Measurements from ENCODE around the gene TMCO2. TPM values are rescaled to one million over a fixed set of nuclear protein-coding genes. Genes with fewer than 3 reads are reported as not detected.

The TMCO2 gene
- total RNA-seq, 2 donors from 2014 or later, result not detected

GRCh38 chr1:40232444-40232843 lies 15.3 kb upstream of the TMCO2 start:
- TF ChIP-seq CTCF (conservative IDR thresholded peaks at IDR 0.05), result no peak

GRCh38 chr1:40239626-40240025 lies 8.1 kb upstream of the TMCO2 start:
- H3K36me3 ChIP-seq (ENCODE audit: control insufficient read depth, insufficient read depth, low read length), result peaks cover 52% of the 10 kb centered on the region
- H3K27me3 Mint-ChIP-seq (ENCODE audit: insufficient read depth), result no peaks in the 10 kb centered on the region
- no peaks in the 10 kb centered on the region for H3K9me3 Mint-ChIP-seq
- no peak overlapping the region for H3K4me3 Mint-ChIP-seq
- H3K9ac ChIP-seq (ENCODE audit: extremely low read depth, low read length, poor library complexity, severe bottlenecking), result no peak overlapping the region
- no peaks in the 10 kb centered on the region for H3K4me1 Mint-ChIP-seq
- no peaks in the 10 kb centered on the region for H3K9me3 ChIP-seq (ENCODE audit: control insufficient read depth, low read length)
- H3K4me1 ChIP-seq (ENCODE audit: control insufficient read depth, insufficient read depth, low read length), result no peaks in the 10 kb centered on the region
- 100% methylated on average over 1 of the region's 1 CpG; no CpG with 5 or more reads in 1 of the 2 experiments for WGBS, 2 experiments (ENCODE audit: insufficient coverage in 1 of 2, insufficient read length in 1 of 2)
- no peak for TF ChIP-seq CTCF (conservative IDR thresholded peaks at IDR 0.05)
- H3K27me3 ChIP-seq (ENCODE audit: control insufficient read depth, insufficient read depth, low read length, poor library complexity, severe bottlenecking), result no peaks in the 10 kb centered on the region
- no peak overlapping the region for H3K4me3 ChIP-seq (ENCODE audit: low read length)
- H3K27ac ChIP-seq (ENCODE audit: low read depth, low read length), result no peak overlapping the region
- DNase-seq, result no peak
- H3K27ac Mint-ChIP-seq, result no peak overlapping the region
- peaks cover 41% of the 10 kb centered on the region for H3K36me3 Mint-ChIP-seq (ENCODE audit: low read depth)

More at GRCh38 chr1:40232444-40232843, 15.3 kb upstream of the TMCO2 start:
- Histone ChIP-seq H3K4me3 (ENCODE audit: low read length) (no peak overlapping the region), H3K36me3 (ENCODE audit: control insufficient read depth, insufficient read depth, low read length) (peaks cover 60% of the 10 kb centered on the region), H3K9ac (ENCODE audit: extremely low read depth, low read length, poor library complexity, severe bottlenecking) (no peak overlapping the region), H3K27me3 (ENCODE audit: control insufficient read depth, insufficient read depth, low read length, poor library complexity, severe bottlenecking) (no peaks in the 10 kb centered on the region), H3K9me3 (ENCODE audit: control insufficient read depth, low read length) (no peaks in the 10 kb centered on the region), H3K27ac (ENCODE audit: low read depth, low read length) (no peak overlapping the region), H3K4me1 (ENCODE audit: control insufficient read depth, insufficient read depth, low read length) (no peaks in the 10 kb centered on the region)
- Mint-ChIP-seq H3K4me1 (no peaks in the 10 kb centered on the region), H3K36me3 (ENCODE audit: low read depth) (peaks cover 61% of the 10 kb centered on the region), H3K27ac (no peak overlapping the region), H3K4me3 (no peak overlapping the region), H3K9me3 (no peaks in the 10 kb centered on the region), H3K27me3 (ENCODE audit: insufficient read depth) (no peaks in the 10 kb centered on the region)
- DNase-seq, result no peak
- 94 to 98% methylated on average over 3 to 4 of the region's 4 CpGs for WGBS, 2 experiments (ENCODE audit: insufficient coverage in 1 of 2, insufficient read length in 1 of 2)

GRCh38 chr1:40240390-40240789 lies 7.3 kb upstream of the TMCO2 start:
- H3K9ac ChIP-seq (ENCODE audit: extremely low read depth, low read length, poor library complexity, severe bottlenecking), result no peak overlapping the region
- TF ChIP-seq CTCF (conservative IDR thresholded peaks at IDR 0.05), result no peak
- no peak overlapping the region for H3K27ac Mint-ChIP-seq
- no peak for DNase-seq
- WGBS, 2 experiments (ENCODE audit: insufficient coverage in 1 of 2, insufficient read length in 1 of 2), result 89 to 97% methylated on average over 2 of the region's 2 CpGs
- H3K4me1 ChIP-seq (ENCODE audit: control insufficient read depth, insufficient read depth, low read length), result no peaks in the 10 kb centered on the region
- H3K9me3 ChIP-seq (ENCODE audit: control insufficient read depth, low read length), result no peaks in the 10 kb centered on the region
- H3K4me3 Mint-ChIP-seq, result no peak overlapping the region
- H3K27ac ChIP-seq (ENCODE audit: low read depth, low read length), result no peak overlapping the region
- H3K36me3 Mint-ChIP-seq (ENCODE audit: low read depth), result peaks cover 37% of the 10 kb centered on the region
- H3K27me3 ChIP-seq (ENCODE audit: control insufficient read depth, insufficient read depth, low read length, poor library complexity, severe bottlenecking), result no peaks in the 10 kb centered on the region
- no peaks in the 10 kb centered on the region for H3K4me1 Mint-ChIP-seq
- H3K27me3 Mint-ChIP-seq (ENCODE audit: insufficient read depth), result no peaks in the 10 kb centered on the region
- no peak overlapping the region for H3K4me3 ChIP-seq (ENCODE audit: low read length)
- H3K36me3 ChIP-seq (ENCODE audit: control insufficient read depth, insufficient read depth, low read length), result peaks cover 49% of the 10 kb centered on the region
- H3K9me3 Mint-ChIP-seq, result no peaks in the 10 kb centered on the region

Measured in endodermal cell (in vitro differentiated cells).